AG10803 (cell line): ENCODE data around the gene MYADM.

ENCODE experiments used
- DNase-seq: peaks from one replicate; pipeline ENCODE4 v3.0.0; 2010; ENCODE audit warnings: low read depth
- H3K4me3 ChIP-seq: 2 replicates; pipeline ENCODE4 v1.5.1; 2011; ENCODE audit warnings: mild to moderate bottlenecking, low read length, control low read depth
- CTCF ChIP-seq: conservative IDR thresholded peaks from 2 replicates; pipeline ENCODE4 v1.5.1; 2011; ENCODE audit warnings: mild to moderate bottlenecking, low read length, control low read depth, inconsistent platforms

The MYADM gene

GRCh38 chr19:53903055-53903680, 35.5 kb downstream of the MYADM start:
- TF ChIP-seq CTCF = no peak
- DNase-seq = no peak
- H3K4me3 ChIP-seq = no peak overlapping the region

- TF ChIP-seq CTCF = no peak
- DNase-seq = no peak
- no peak overlapping the region for H3K4me3 ChIP-seq
Observed at GRCh38 chr19:53904909-53905308, 37.2 kb downstream of the MYADM start.

- no peak overlapping the region for H3K4me3 ChIP-seq
- no peak for TF ChIP-seq CTCF
Observed at GRCh38 chr19:53905787-53906186, 38.1 kb downstream of the MYADM start.

GRCh38 chr19:53906211-53907192, 38.8 kb downstream of the MYADM start:
- no peak overlapping the region for H3K4me3 ChIP-seq
- DNase-seq = no peak
- peak; percentile 71 for TF ChIP-seq CTCF

More at GRCh38 chr19:53905787-53906186, 38.1 kb downstream of the MYADM start:
- no peak for DNase-seq

GRCh38 chr19:53907193-53907581, 39.5 kb downstream of the MYADM start:
- DNase-seq = no peak
- H3K4me3 ChIP-seq = no peak overlapping the region
- no peak for TF ChIP-seq CTCF

GRCh38 chr19:53907690-53908089, 40.0 kb downstream of the MYADM start:
- H3K4me3 ChIP-seq = no peak overlapping the region

More at GRCh38 chr19:53907690-53908089, 40.0 kb downstream of the MYADM start:
- DNase-seq = no peak
- TF ChIP-seq CTCF = 0 out of 2 replicates have a peak, but pooled peaks have one; percentile 4
